ENCODE data around the gene MRPL42. TPM values are rescaled to one million over a fixed set of nuclear protein-coding genes. Genes with fewer than 3 reads are reported as not detected.

The MRPL42 gene
- total RNA-seq, 2 experiments from 2014 or later: 39.0 to 39.3 TPM

- Mint-ChIP-seq H3K4me1 (ENCODE audit: low read depth) (no peaks in the 10 kb centered on the region), H3K27me3 (no peaks in the 10 kb centered on the region), H3K4me3 (no peak overlapping the region), H3K27ac (no peak overlapping the region), H3K36me3 (ENCODE audit: low read depth) (peaks cover 5% of the 10 kb centered on the region), H3K9me3 (no peaks in the 10 kb centered on the region)
- ChIA-PET CTCF (no interaction called here), POLR2A (no interaction called here)
- no peak overlapping the region for H3K4me3 ChIP-seq (ENCODE audit: low read length)
- no peak for TF ChIP-seq CTCF (IDR thresholded peaks at IDR 0.05)
- no peaks in the 10 kb centered on the region for H3K27me3 ChIP-seq (ENCODE audit: control insufficient read depth in 1 of 2, insufficient read depth in 2 of 2, low read length in 2 of 2)
- H3K27ac ChIP-seq (ENCODE audit: low read depth in 1 of 2, low read length in 2 of 2): no peak overlapping the region
- ATAC-seq (ENCODE audit: poor library complexity): no peak
- no peaks in the 10 kb centered on the region for H3K4me1 ChIP-seq (ENCODE audit: insufficient read depth, low read length)
- intact Hi-C loops (cut with DNase I, micrococcal nuclease): no loop called here
- no peaks in the 10 kb centered on the region for H3K36me3 ChIP-seq (ENCODE audit: insufficient read depth, low read length)
- no peak for DNase-seq
- H3K9me3 ChIP-seq (ENCODE audit: control insufficient read depth in 1 of 2, insufficient read depth in 1 of 2, low read length in 2 of 2): no peaks in the 10 kb centered on the region
Observed at GRCh38 chr12:93547778-93548177, 80.5 kb downstream of the MRPL42 start.

- Histone ChIP-seq H3K9me3 (ENCODE audit: control insufficient read depth in 1 of 2, insufficient read depth in 1 of 2, low read length in 2 of 2) (no peaks in the 10 kb centered on the region), H3K4me3 (ENCODE audit: low read length) (no peak overlapping the region), H3K4me1 (ENCODE audit: insufficient read depth, low read length) (no peaks in the 10 kb centered on the region), H3K36me3 (ENCODE audit: insufficient read depth, low read length) (no peaks in the 10 kb centered on the region), H3K27ac (ENCODE audit: low read depth in 1 of 2, low read length in 2 of 2) (no peak overlapping the region), H3K27me3 (ENCODE audit: control insufficient read depth in 1 of 2, insufficient read depth in 2 of 2, low read length in 2 of 2) (no peaks in the 10 kb centered on the region)
- Mint-ChIP-seq H3K27ac (no peak overlapping the region), H3K27me3 (no peaks in the 10 kb centered on the region), H3K9me3 (no peaks in the 10 kb centered on the region), H3K4me1 (ENCODE audit: low read depth) (no peaks in the 10 kb centered on the region), H3K4me3 (no peak overlapping the region), H3K36me3 (ENCODE audit: low read depth) (peaks cover 5% of the 10 kb centered on the region)
- DNase-seq: no peak
- ChIA-PET CTCF (interaction anchor here (0.6 kb wide), 1 partner anchor 43 kb away, joined by 3 read pairs; no protein-coding TSS in a partner anchor), POLR2A (interaction anchor here (0.6 kb wide), 1 partner anchor 151 kb away, joined by 4 read pairs; no protein-coding TSS in a partner anchor)
- no peak for ATAC-seq (ENCODE audit: poor library complexity)
- intact Hi-C loops (cut with DNase I, micrococcal nuclease): no loop called here
- TF ChIP-seq CTCF (IDR thresholded peaks at IDR 0.05): no peak
Observed at GRCh38 chr12:93549174-93549573, 81.9 kb downstream of the MRPL42 start.

DNA sequence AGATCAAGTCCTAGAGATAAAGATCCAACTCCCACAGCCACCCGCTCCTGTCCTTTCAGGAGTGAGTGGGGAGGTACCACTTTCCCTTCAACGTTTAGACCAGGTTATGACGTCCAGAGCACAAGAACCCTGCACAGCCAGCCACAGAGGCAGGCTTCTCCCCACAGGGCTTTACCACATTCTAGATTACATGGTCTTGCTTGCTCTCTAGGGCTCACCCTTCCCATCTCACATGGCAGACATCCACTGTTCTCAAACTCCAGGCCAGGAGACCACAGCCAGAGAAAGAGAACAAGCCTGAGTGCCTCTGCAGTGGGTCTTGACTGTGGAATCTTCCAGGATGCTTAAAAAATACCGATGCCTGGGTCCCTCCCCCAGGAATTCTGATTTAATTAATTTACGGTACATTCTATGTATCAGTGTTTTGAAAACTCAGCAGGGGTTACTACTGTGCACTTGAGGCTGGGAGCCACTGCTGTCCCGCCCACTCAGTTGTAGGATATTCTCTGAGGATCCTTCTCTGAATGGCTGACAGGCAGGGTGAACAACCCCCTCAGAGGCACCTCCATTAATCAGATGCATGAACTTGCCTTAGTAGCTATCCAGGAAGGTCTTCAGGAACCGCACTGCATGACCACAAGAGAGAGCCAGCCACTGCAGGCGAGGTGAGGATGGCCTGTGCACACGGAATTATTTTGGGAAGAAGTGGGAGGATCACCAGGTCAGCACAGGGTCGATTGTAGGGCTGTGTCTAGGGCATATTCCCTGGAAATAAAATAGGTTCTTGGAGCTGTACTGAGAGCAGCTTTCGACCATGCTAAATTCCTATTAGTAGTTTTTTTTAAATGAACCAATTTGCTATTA is 83.7 kb downstream of the MRPL42 start:
- H3K27me3 Mint-ChIP-seq: no peaks in the 10 kb centered on the region
- ChIA-PET POLR2A (no interaction called here), CTCF (no interaction called here)
- TF ChIP-seq CTCF (IDR thresholded peaks at IDR 0.05): no peak
- Histone ChIP-seq H3K4me1 (ENCODE audit: insufficient read depth, low read length) (no peaks in the 10 kb centered on the region), H3K27me3 (ENCODE audit: control insufficient read depth in 1 of 2, insufficient read depth in 2 of 2, low read length in 2 of 2) (no peaks in the 10 kb centered on the region), H3K9me3 (ENCODE audit: control insufficient read depth in 1 of 2, insufficient read depth in 1 of 2, low read length in 2 of 2) (no peaks in the 10 kb centered on the region), H3K4me3 (ENCODE audit: low read length) (no peak overlapping the region), H3K27ac (ENCODE audit: low read depth in 1 of 2, low read length in 2 of 2) (no peak overlapping the region), H3K36me3 (ENCODE audit: insufficient read depth, low read length) (no peaks in the 10 kb centered on the region)
- intact Hi-C loops (cut with DNase I, micrococcal nuclease): no loop called here
- H3K27ac Mint-ChIP-seq: no peak overlapping the region
- ATAC-seq (ENCODE audit: poor library complexity) (no peak), DNase-seq (no peak)
- no peak overlapping the region for H3K4me3 Mint-ChIP-seq
- no peaks in the 10 kb centered on the region for H3K9me3 Mint-ChIP-seq
- H3K4me1 Mint-ChIP-seq (ENCODE audit: low read depth): no peaks in the 10 kb centered on the region
- no peaks in the 10 kb centered on the region for H3K36me3 Mint-ChIP-seq (ENCODE audit: low read depth)

Measured in CD4-positive, alpha-beta T cell (primary cell).